Measurements from ENCODE around the gene SH3PXD2B. TPM values are rescaled to one million over a fixed set of nuclear protein-coding genes. Genes with fewer than 3 reads are reported as not detected.

SH3PXD2B gene
- total RNA-seq, 1 experiment from 2014 or later, result 64.1 TPM

- no peak for TF ChIP-seq USF2 (CRISPR knock-in tag; IDR thresholded peaks at IDR 0.05)
- no peak for TF ChIP-seq ZNF317 (CRISPR knock-in tag; IDR thresholded peaks at IDR 0.05; ENCODE audit: borderline replicate concordance, low read depth)
- TF ChIP-seq MYBL2 (CRISPR knock-in tag; IDR thresholded peaks at IDR 0.05), result no peak
- TF ChIP-seq ZNF512 (CRISPR knock-in tag; IDR thresholded peaks at IDR 0.05; ENCODE audit: borderline replicate concordance), result no peak
- no peak for TF ChIP-seq ZSCAN18 (CRISPR knock-in tag; IDR thresholded peaks at IDR 0.05)
Measured at GRCh38 chr5:172344855-172345409, 109.4 kb downstream of the SH3PXD2B start (continued).

GRCh38 chr5:172343741-172344140, 110.6 kb downstream of the SH3PXD2B start:
- Mint-ChIP-seq H3K36me3 (peaks cover 52% of the 10 kb centered on the region), H3K27ac (no peak overlapping the region), H3K9me3 (no peaks in the 10 kb centered on the region), H3K27me3 (ENCODE audit: low read depth) (no peaks in the 10 kb centered on the region), H3K4me1 (no peaks in the 10 kb centered on the region), H3K4me3 (no peak overlapping the region)
- POLR2A ChIA-PET, result no interaction called here
- ATAC-seq (no peak), DNase-seq (ENCODE audit: low spot score) (no peak)
- CTCF ChIA-PET, result interaction anchor here (0.5 kb wide), 1 partner anchor 278 kb away, joined by 4 read pairs; no protein-coding TSS in a partner anchor
- TF ChIP-seq CREB1 (CRISPR knock-in tag; IDR thresholded peaks at IDR 0.05), result no peak
- no peak for TF ChIP-seq SMAD3 (CRISPR knock-in tag; IDR thresholded peaks at IDR 0.05; ENCODE audit: borderline replicate concordance)
- no peak for TF ChIP-seq E2F1 (CRISPR knock-in tag; IDR thresholded peaks at IDR 0.05)
- TF ChIP-seq TCF7 (CRISPR knock-in tag; IDR thresholded peaks at IDR 0.05; ENCODE audit: low read depth), result no peak

- no peaks in the 10 kb centered on the region for H3K9me3 Mint-ChIP-seq
- TF ChIP-seq ATF3 (CRISPR knock-in tag; conservative IDR thresholded peaks at IDR 0.05) (no peak), SOX15 (CRISPR knock-in tag; IDR thresholded peaks at IDR 0.05) (no peak), ERG (CRISPR knock-in tag; IDR thresholded peaks at IDR 0.05) (no peak), ZNF232 (CRISPR knock-in tag; IDR thresholded peaks at IDR 0.05) (no peak)
- DNase-seq (ENCODE audit: low spot score) (no peak), ATAC-seq (no peak)
- peaks cover 48% of the 10 kb centered on the region for H3K36me3 Mint-ChIP-seq
- ChIA-PET CTCF (interaction anchor here (0.5 kb wide), 1 partner anchor 278 kb away, joined by 4 read pairs; no protein-coding TSS in a partner anchor), POLR2A (no interaction called here)
- H3K27ac Mint-ChIP-seq, result no peak overlapping the region
- no peaks in the 10 kb centered on the region for H3K4me1 Mint-ChIP-seq
- H3K27me3 Mint-ChIP-seq (ENCODE audit: low read depth), result no peaks in the 10 kb centered on the region
- no peak overlapping the region for H3K4me3 Mint-ChIP-seq
Measured at GRCh38 chr5:172342918-172343317, 111.4 kb downstream of the SH3PXD2B start.
